KMS-11 (cell line): ENCODE measurements around the gene DDX24.

Experiments
- H2AFZ ChIP-seq: fragments of 200-600 bp; sonication (generic); 2 replicates; pipeline ENCODE4 v1.6.1; 2016; ENCODE audit warnings: antibody characterized with exemption, mixed run types, low read depth
- H3K27ac ChIP-seq: fragments of 200-600 bp; sonication (generic); 2 replicates; pipeline ENCODE4 v1.6.1; 2016; ENCODE audit warnings: mild to moderate bottlenecking, mixed run types
- H3K27me3 ChIP-seq: fragments of 200-600 bp; sonication (generic); 2 replicates; pipeline ENCODE4 v1.6.1; 2017; ENCODE audit warnings: mild to moderate bottlenecking, low read depth, mixed run types, moderate library complexity; ENCODE audit not compliant: insufficient read depth
- H3K36me3 ChIP-seq: fragments of 200-600 bp; sonication (generic); 2 replicates; pipeline ENCODE4 v1.6.1; 2017; ENCODE audit warnings: mild to moderate bottlenecking, mixed run types; ENCODE audit not compliant: insufficient read depth
- H3K4me1 ChIP-seq: fragments of 200-600 bp; sonication (generic); 2 replicates; pipeline ENCODE4 v1.6.1; 2016; ENCODE audit warnings: mild to moderate bottlenecking, low read depth, mixed run types; ENCODE audit not compliant: poor library complexity, severe bottlenecking
- H3K4me2 ChIP-seq: fragments of 200-600 bp; sonication (generic); 2 replicates; pipeline ENCODE4 v1.7.0; 2016; ENCODE audit warnings: mild to moderate bottlenecking, mixed run types
- H3K4me3 ChIP-seq: fragments of 200-600 bp; sonication (generic); IDR thresholded peaks from 2 replicates; pipeline ENCODE4 v1.6.1; 2017; ENCODE audit warnings: low read depth, low read length, mixed read lengths; ENCODE audit not compliant: insufficient read depth
- H3K79me2 ChIP-seq: fragments of 200-600 bp; sonication (generic); 2 replicates; pipeline ENCODE4 v1.6.1; 2016; ENCODE audit warnings: low read depth, mixed run types; ENCODE audit not compliant: insufficient read depth
- H3K9ac ChIP-seq: fragments of 200-600 bp; sonication (generic); 2 replicates; pipeline ENCODE4 v1.6.1; 2016; ENCODE audit warnings: mild to moderate bottlenecking, mixed run types
- H4K20me1 ChIP-seq: fragments of 200-600 bp; sonication (generic); 2 replicates; pipeline ENCODE4 v1.6.1; 2016; ENCODE audit warnings: mild to moderate bottlenecking, mixed run types; ENCODE audit not compliant: insufficient read depth
- TF ChIP-seq, protein P1 (sequence below): fragments of 200-600 bp; sonication (generic); conservative IDR thresholded peaks from 2 replicates; pipeline ENCODE4 v1.6.1; 2017; ENCODE audit warnings: low read depth, mild to moderate bottlenecking, antibody characterized with exemption, low read length, moderate library complexity, mixed read lengths

Gene DDX24

GRCh38 chr14:94122438-94122837 lies 41.4 kb upstream of the DDX24 start:
- Histone ChIP-seq H3K79me2 (no peaks in the 10 kb centered on the region), H3K36me3 (no peaks in the 10 kb centered on the region)
- TF ChIP-seq, protein P1, sequence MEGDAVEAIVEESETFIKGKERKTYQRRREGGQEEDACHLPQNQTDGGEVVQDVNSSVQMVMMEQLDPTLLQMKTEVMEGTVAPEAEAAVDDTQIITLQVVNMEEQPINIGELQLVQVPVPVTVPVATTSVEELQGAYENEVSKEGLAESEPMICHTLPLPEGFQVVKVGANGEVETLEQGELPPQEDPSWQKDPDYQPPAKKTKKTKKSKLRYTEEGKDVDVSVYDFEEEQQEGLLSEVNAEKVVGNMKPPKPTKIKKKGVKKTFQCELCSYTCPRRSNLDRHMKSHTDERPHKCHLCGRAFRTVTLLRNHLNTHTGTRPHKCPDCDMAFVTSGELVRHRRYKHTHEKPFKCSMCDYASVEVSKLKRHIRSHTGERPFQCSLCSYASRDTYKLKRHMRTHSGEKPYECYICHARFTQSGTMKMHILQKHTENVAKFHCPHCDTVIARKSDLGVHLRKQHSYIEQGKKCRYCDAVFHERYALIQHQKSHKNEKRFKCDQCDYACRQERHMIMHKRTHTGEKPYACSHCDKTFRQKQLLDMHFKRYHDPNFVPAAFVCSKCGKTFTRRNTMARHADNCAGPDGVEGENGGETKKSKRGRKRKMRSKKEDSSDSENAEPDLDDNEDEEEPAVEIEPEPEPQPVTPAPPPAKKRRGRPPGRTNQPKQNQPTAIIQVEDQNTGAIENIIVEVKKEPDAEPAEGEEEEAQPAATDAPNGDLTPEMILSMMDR, result no peak

GRCh38 chr14:94121485-94121884 lies 40.5 kb upstream of the DDX24 start:
- Histone ChIP-seq H3K4me1 (no peaks in the 10 kb centered on the region), H4K20me1 (no peaks in the 10 kb centered on the region), H3K9ac (no peak overlapping the region), H2AFZ (no peak overlapping the region), H3K27me3 (no peaks in the 10 kb centered on the region), H3K79me2 (no peaks in the 10 kb centered on the region), H3K4me2 (no peak overlapping the region), H3K4me3 (no peak overlapping the region), H3K27ac (no peak overlapping the region), H3K36me3 (no peaks in the 10 kb centered on the region)
- TF ChIP-seq, protein P1, result no peak

More at GRCh38 chr14:94122438-94122837, 41.4 kb upstream of the DDX24 start:
- no peak overlapping the region for H2AFZ ChIP-seq
- no peaks in the 10 kb centered on the region for H3K27me3 ChIP-seq
- no peaks in the 10 kb centered on the region for H3K4me1 ChIP-seq
- no peaks in the 10 kb centered on the region for H4K20me1 ChIP-seq
- no peak overlapping the region for H3K9ac ChIP-seq
- no peak overlapping the region for H3K4me2 ChIP-seq
- no peak overlapping the region for H3K4me3 ChIP-seq
- no peak overlapping the region for H3K27ac ChIP-seq

- Histone ChIP-seq H3K4me3 (no peak overlapping the region), H2AFZ (no peak overlapping the region), H3K79me2 (no peaks in the 10 kb centered on the region), H3K4me1 (no peaks in the 10 kb centered on the region), H4K20me1 (no peaks in the 10 kb centered on the region), H3K36me3 (no peaks in the 10 kb centered on the region), H3K9ac (no peak overlapping the region), H3K4me2 (no peak overlapping the region), H3K27ac (no peak overlapping the region), H3K27me3 (no peaks in the 10 kb centered on the region)
- TF ChIP-seq, protein P1, result no peak
These were observed 39.8 kb upstream of the DDX24 start for GRCh38 chr14:94120667-94121340.

DNA sequence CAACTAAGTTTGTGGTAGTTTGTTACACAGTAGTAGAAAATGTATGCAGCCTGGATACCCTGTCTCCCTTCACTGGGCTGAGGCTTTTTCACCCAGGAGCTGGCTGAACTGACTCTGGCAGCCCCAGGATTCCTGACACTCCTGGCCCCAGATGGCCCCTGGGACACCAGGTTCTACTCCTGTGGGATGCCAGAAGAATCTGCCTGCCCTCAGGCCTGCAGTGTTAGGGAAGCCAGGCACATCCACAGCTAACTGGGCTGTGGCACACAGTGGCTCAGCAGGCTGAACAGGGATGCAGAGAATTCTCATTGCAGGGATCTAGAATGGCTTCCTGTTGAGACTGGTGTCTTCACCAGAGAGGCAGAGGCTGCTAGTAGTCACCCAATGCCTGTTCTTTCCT lies 38.1 kb upstream of the DDX24 start:
- Histone ChIP-seq H3K9ac (no peak overlapping the region), H3K4me3 (no peak overlapping the region), H2AFZ (no peak overlapping the region), H4K20me1 (no peaks in the 10 kb centered on the region), H3K4me1 (no peaks in the 10 kb centered on the region), H3K27ac (no peak overlapping the region), H3K36me3 (no peaks in the 10 kb centered on the region), H3K4me2 (no peak overlapping the region), H3K27me3 (no peaks in the 10 kb centered on the region), H3K79me2 (no peaks in the 10 kb centered on the region)
- TF ChIP-seq, protein P1, result no peak
